Osteoblast (primary cell): ENCODE measurements around the gene BSN. TPM values are rescaled to one million over a fixed set of nuclear protein-coding genes. Genes with fewer than 3 reads are reported as not detected.

ENCODE experiments used
- DNase-seq: peaks from one replicate; pipeline ENCODE4 v3.0.0; 2011; ENCODE audit warnings: low spot score, mixed read lengths; ENCODE audit not compliant: insufficient read length; ENCODE audit errors: missing footprints
- H2AFZ ChIP-seq: 2 replicates; pipeline ENCODE4 v1.6.0; 2011; ENCODE audit warnings: mild to moderate bottlenecking, low read length
- H3K27ac ChIP-seq: 2 replicates; pipeline ENCODE4 v1.5.1; 2011; ENCODE audit warnings: mild to moderate bottlenecking, low read depth, low read length, moderate library complexity
- H3K27me3 ChIP-seq: 2 replicates; pipeline ENCODE4 v1.6.0; 2012; ENCODE audit warnings: mild to moderate bottlenecking, control low read depth, inconsistent platforms, low read length, moderate library complexity; ENCODE audit not compliant: insufficient read depth
- H3K36me3 ChIP-seq: 2 replicates; pipeline ENCODE4 v1.5.1; 2011; ENCODE audit warnings: mild to moderate bottlenecking, low read length, control low read depth, moderate library complexity; ENCODE audit not compliant: insufficient read depth
- H3K4me1 ChIP-seq: 2 replicates; pipeline ENCODE4 v1.5.1; 2011; ENCODE audit warnings: mild to moderate bottlenecking, low read length, control low read depth, moderate library complexity; ENCODE audit not compliant: insufficient read depth
- H3K4me2 ChIP-seq: 2 replicates; pipeline ENCODE4 v1.6.0; 2011; ENCODE audit warnings: mild to moderate bottlenecking, low read length; ENCODE audit not compliant: insufficient read depth
- H3K4me3 ChIP-seq: fragments of 200-600 bp; sonication (generic); 3 replicates; pipeline ENCODE4 v1.5.1; 2012; ENCODE audit warnings: mild to moderate bottlenecking, low read length, inconsistent platforms; ENCODE audit not compliant: insufficient read depth
- H3K79me2 ChIP-seq: 2 replicates; pipeline ENCODE4 v1.6.0; 2012; ENCODE audit warnings: mild to moderate bottlenecking, low read length, control low read depth, inconsistent platforms; ENCODE audit not compliant: insufficient read depth
- H3K9me3 ChIP-seq: 2 replicates; pipeline ENCODE4 v1.5.1; 2011; ENCODE audit warnings: low read depth, low read length, control low read depth
- H4K20me1 ChIP-seq: 2 replicates; pipeline ENCODE4 v1.6.0; 2012; ENCODE audit warnings: mild to moderate bottlenecking, low read length, control low read depth; ENCODE audit not compliant: insufficient read depth
- total RNA-seq: library from RNA; depleted of rRNA; stranded (reverse); fragments of >200 nt; gene quantifications from 2 replicates; pipeline ENCODE4 v1.2.3, GENCODE V29; 2012
- TF ChIP-seq, protein P1 (sequence below): IDR thresholded peaks from 2 replicates; pipeline ENCODE4 v1.5.1; 2011; ENCODE audit warnings: mild to moderate bottlenecking, low read depth, low read length, moderate library complexity; ENCODE audit errors: extremely low read depth

Gene BSN
- total RNA-seq, 1 donor = under 0.01 TPM

DNA sequence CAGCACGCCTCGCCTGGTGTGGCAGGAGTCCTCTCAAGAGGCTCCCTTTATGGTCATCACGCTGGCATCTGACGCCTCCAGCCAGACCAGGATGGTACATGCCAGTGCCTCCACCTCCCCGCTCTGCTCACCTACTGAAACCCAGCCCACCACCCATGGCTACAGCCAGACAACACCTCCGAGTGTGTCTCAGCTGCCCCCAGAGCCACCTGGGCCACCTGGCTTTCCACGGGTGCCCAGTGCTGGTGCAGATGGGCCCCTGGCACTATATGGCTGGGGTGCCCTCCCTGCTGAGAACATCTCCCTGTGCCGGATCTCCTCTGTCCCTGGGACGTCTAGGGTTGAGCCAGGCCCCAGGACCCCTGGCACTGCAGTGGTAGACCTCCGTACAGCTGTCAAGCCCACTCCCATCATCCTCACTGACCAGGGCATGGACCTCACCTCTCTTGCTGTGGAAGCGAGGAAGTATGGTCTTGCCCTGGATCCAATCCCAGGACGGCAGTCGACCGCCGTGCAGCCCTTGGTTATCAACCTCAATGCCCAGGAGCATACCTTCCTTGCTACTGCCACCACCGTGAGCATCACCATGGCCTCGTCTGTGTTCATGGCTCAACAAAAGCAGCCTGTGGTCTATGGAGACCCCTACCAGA, 100.0 kb downstream of the BSN start:
- peak; percentile 64 for DNase-seq
- Histone ChIP-seq H3K36me3 (no peaks in the 10 kb centered on the region), H3K4me1 (no peaks in the 10 kb centered on the region), H3K27me3 (peaks cover 4% of the 10 kb centered on the region), H3K4me2 (no peak overlapping the region), H4K20me1 (no peaks in the 10 kb centered on the region), H3K9me3 (no peaks in the 10 kb centered on the region), H3K27ac (no peak overlapping the region), H3K4me3 (no peak overlapping the region), H3K79me2 (no peaks in the 10 kb centered on the region), H2AFZ (no peak overlapping the region)
- TF ChIP-seq, protein P1, sequence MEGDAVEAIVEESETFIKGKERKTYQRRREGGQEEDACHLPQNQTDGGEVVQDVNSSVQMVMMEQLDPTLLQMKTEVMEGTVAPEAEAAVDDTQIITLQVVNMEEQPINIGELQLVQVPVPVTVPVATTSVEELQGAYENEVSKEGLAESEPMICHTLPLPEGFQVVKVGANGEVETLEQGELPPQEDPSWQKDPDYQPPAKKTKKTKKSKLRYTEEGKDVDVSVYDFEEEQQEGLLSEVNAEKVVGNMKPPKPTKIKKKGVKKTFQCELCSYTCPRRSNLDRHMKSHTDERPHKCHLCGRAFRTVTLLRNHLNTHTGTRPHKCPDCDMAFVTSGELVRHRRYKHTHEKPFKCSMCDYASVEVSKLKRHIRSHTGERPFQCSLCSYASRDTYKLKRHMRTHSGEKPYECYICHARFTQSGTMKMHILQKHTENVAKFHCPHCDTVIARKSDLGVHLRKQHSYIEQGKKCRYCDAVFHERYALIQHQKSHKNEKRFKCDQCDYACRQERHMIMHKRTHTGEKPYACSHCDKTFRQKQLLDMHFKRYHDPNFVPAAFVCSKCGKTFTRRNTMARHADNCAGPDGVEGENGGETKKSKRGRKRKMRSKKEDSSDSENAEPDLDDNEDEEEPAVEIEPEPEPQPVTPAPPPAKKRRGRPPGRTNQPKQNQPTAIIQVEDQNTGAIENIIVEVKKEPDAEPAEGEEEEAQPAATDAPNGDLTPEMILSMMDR = no peak

- Histone ChIP-seq H3K4me3 (no peak overlapping the region), H3K27me3 (peaks cover 4% of the 10 kb centered on the region), H4K20me1 (no peaks in the 10 kb centered on the region), H2AFZ (no peak overlapping the region), H3K79me2 (no peaks in the 10 kb centered on the region), H3K36me3 (no peaks in the 10 kb centered on the region), H3K4me1 (no peaks in the 10 kb centered on the region), H3K27ac (no peak overlapping the region), H3K4me2 (no peak overlapping the region), H3K9me3 (no peaks in the 10 kb centered on the region)
- TF ChIP-seq, protein P1 = no peak
- DNase-seq = peak; percentile 85
Observed at GRCh38 chr3:49654955-49655556, 100.8 kb downstream of the BSN start.

DNA sequence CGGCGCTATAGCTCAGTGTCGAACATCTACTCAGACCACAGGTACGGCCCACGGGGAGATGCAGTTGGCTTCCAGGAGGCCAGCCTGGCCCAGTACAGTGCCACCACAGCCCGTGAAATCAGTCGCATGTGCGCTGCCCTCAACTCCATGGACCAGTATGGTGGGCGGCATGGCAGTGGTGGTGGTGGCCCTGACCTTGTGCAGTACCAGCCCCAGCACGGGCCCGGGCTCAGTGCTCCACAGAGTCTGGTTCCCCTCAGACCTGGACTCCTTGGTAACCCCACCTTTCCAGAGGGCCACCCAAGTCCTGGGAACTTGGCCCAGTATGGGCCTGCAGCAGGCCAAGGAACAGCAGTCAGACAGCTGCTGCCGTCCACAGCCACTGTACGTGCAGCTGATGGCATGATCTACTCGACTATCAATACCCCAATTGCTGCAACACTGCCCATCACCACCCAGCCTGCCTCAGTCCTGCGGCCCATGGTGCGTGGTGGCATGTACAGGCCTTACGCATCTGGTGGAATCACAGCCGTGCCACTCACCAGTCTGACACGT, 101.5 kb downstream of the BSN start:
- no peaks in the 10 kb centered on the region for H3K9me3 ChIP-seq
- no peaks in the 10 kb centered on the region for H3K79me2 ChIP-seq
- no peak overlapping the region for H3K27ac ChIP-seq
- H3K4me3 ChIP-seq = no peak overlapping the region
- H3K36me3 ChIP-seq = no peaks in the 10 kb centered on the region
- no peak overlapping the region for H3K4me2 ChIP-seq
- TF ChIP-seq, protein P1 = no peak
- no peak overlapping the region for H2AFZ ChIP-seq
- peak; percentile 77 for DNase-seq
- H3K4me1 ChIP-seq = no peaks in the 10 kb centered on the region
- H3K27me3 ChIP-seq = peaks cover 4% of the 10 kb centered on the region
- no peaks in the 10 kb centered on the region for H4K20me1 ChIP-seq

- Histone ChIP-seq H4K20me1 (no peaks in the 10 kb centered on the region), H3K9me3 (no peaks in the 10 kb centered on the region), H3K36me3 (no peaks in the 10 kb centered on the region), H2AFZ (no peak overlapping the region), H3K4me3 (no peak overlapping the region), H3K27me3 (peaks cover 4% of the 10 kb centered on the region), H3K27ac (no peak overlapping the region), H3K79me2 (no peaks in the 10 kb centered on the region), H3K4me2 (no peak overlapping the region), H3K4me1 (no peaks in the 10 kb centered on the region)
- TF ChIP-seq, protein P1 = peak; percentile 18
- peak; percentile 92 for DNase-seq
Observed at GRCh38 chr3:49656541-49657112, 102.3 kb downstream of the BSN start.
